A673 (cell line): ENCODE results near the gene LRRC1.

ENCODE experiments used
- CTCF ChIP-seq: fragments of 300-800, 200-600 bp; sonication (generic); conservative IDR thresholded peaks from 2 replicates; pipeline ENCODE4 v1.5.1; 2017; ENCODE audit warnings: low read depth, mild to moderate bottlenecking, antibody characterized with exemption, low read length, moderate library complexity, mixed read lengths
- EZH2 ChIP-seq: fragments of 200-600 bp; sonication (generic); IDR thresholded peaks from 2 replicates; pipeline ENCODE4 v1.6.1; 2017; ENCODE audit warnings: borderline replicate concordance, low read depth, mild to moderate bottlenecking, mixed read lengths, antibody characterized with exemption, low read length; ENCODE audit not compliant: poor library complexity, severe bottlenecking

DNA sequence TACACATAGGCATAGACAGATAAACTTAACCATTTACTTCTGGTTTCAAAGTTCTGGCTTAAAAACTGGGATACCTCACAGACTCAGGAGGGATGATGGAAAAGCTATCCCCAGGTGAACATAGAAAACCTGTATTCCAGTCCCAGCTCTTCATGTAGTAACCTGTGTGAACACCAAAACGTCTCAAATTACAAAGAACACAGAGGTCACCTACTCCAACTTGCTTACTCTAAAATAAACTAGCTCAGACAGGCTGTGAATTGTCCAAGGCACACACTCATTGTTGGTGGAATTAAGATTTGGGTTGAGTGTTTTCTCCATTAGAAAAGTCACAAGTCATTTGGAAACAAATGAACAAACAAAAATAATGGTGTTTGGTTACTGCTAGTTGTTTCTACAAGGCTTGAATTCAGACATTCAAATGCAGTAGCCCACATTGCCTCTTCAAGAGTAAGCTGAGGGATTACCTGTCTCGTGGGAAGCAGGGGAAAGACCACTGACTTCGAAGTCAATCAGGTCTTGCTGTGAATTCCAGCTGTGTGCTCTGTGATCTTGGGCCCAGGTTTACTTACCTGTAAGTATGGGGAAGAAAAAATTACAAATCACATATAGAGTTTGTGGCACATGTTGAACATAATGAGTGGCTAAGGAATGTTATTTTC lies 48.2 kb upstream of the LRRC1 start:
- TF ChIP-seq CTCF (no peak), EZH2 (no peak)
